Activated naive CD8-positive, alpha-beta T cell (primary cell): ENCODE results near the gene LY86.

ENCODE experiments used
- H3K27ac Mint-ChIP-seq: one replicate; pipeline ENCODE4 v1.8.0; 2021; ENCODE audit warnings: mixed read lengths
- H3K27me3 Mint-ChIP-seq: one replicate; pipeline ENCODE4 v1.8.0; 2021; ENCODE audit warnings: mixed read lengths
- H3K36me3 Mint-ChIP-seq: one replicate; pipeline ENCODE4 v1.8.0; 2021; ENCODE audit warnings: mixed read lengths
- H3K4me1 Mint-ChIP-seq: one replicate; pipeline ENCODE4 v1.8.0; 2021; ENCODE audit warnings: low read depth, mixed read lengths
- H3K4me3 Mint-ChIP-seq: one replicate; pipeline ENCODE4 v1.8.0; 2021; ENCODE audit warnings: mild to moderate bottlenecking, mixed read lengths
- H3K9me3 Mint-ChIP-seq: one replicate; pipeline ENCODE4 v1.8.0; 2021; ENCODE audit warnings: low read depth, mixed read lengths

The LY86 gene

GRCh38 chr6:6564154-6564553 is 24.4 kb upstream of the LY86 start:
- Mint-ChIP-seq H3K27ac (no peak overlapping the region), H3K9me3 (no peaks in the 10 kb centered on the region), H3K36me3 (peaks cover 7% of the 10 kb centered on the region), H3K27me3 (no peaks in the 10 kb centered on the region), H3K4me3 (no peak overlapping the region), H3K4me1 (peaks cover 24% of the 10 kb centered on the region)

- H3K4me3 Mint-ChIP-seq = no peak overlapping the region
- H3K27ac Mint-ChIP-seq = no peak overlapping the region
- H3K9me3 Mint-ChIP-seq = no peaks in the 10 kb centered on the region
- H3K36me3 Mint-ChIP-seq = peaks cover 7% of the 10 kb centered on the region
- peaks cover 19% of the 10 kb centered on the region for H3K4me1 Mint-ChIP-seq
- H3K27me3 Mint-ChIP-seq = no peaks in the 10 kb centered on the region
Observed at GRCh38 chr6:6565069-6565468, 23.5 kb upstream of the LY86 start.

- H3K27me3 Mint-ChIP-seq = no peaks in the 10 kb centered on the region
- no peak overlapping the region for H3K27ac Mint-ChIP-seq
- peaks cover 15% of the 10 kb centered on the region for H3K4me1 Mint-ChIP-seq
- no peaks in the 10 kb centered on the region for H3K9me3 Mint-ChIP-seq
- H3K36me3 Mint-ChIP-seq = peaks cover 7% of the 10 kb centered on the region
- no peak overlapping the region for H3K4me3 Mint-ChIP-seq
Observed at GRCh38 chr6:6565488-6565887, 23.0 kb upstream of the LY86 start.

GRCh38 chr6:6566766-6567165 is 21.8 kb upstream of the LY86 start:
- no peak overlapping the region for H3K27ac Mint-ChIP-seq
- peaks cover 11% of the 10 kb centered on the region for H3K36me3 Mint-ChIP-seq
- H3K4me1 Mint-ChIP-seq = peaks cover 17% of the 10 kb centered on the region
- no peaks in the 10 kb centered on the region for H3K9me3 Mint-ChIP-seq
- no peak overlapping the region for H3K4me3 Mint-ChIP-seq
- H3K27me3 Mint-ChIP-seq = no peaks in the 10 kb centered on the region

DNA sequence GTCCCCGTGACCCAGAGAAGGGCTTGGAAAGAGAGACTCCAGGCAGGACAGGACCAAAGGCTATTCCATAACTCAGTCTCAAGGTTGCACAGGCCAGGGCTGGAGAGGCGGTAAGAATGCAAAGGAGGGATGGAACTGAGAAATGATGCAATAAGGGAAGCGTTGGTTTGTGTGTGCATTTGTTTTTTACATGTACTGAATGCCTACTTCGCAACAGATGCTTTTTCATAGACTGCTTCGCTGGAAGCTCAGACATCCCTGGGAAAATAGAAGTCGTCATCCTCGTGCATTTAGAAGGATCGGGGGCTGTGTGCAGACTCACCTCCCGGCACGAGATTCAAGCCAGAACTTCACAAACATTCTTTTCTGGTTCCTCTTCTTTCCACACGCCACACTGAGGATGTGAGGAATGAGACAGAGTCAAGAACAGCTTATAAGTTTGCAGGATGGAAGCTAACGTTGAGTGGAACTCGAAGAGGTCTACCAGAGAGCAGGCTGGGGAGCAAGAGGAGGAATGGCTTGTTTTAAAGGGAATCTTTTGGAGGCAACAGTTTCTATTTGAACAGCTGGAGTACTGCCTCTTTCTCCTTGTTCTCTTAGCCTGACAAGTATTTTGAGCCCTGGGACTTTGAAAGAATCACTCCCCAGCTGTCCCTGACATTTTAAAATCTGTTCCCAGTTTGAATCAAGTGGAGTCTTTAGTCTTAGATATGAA is 19.3 kb upstream of the LY86 start:
- H3K27ac Mint-ChIP-seq = no peak overlapping the region
- H3K36me3 Mint-ChIP-seq = peaks cover 15% of the 10 kb centered on the region
- no peak overlapping the region for H3K4me3 Mint-ChIP-seq
- H3K9me3 Mint-ChIP-seq = peaks cover 11% of the 10 kb centered on the region
- peaks cover 4% of the 10 kb centered on the region for H3K4me1 Mint-ChIP-seq
- H3K27me3 Mint-ChIP-seq = no peaks in the 10 kb centered on the region

- no peaks in the 10 kb centered on the region for H3K27me3 Mint-ChIP-seq
Observed at GRCh38 chr6:6569811-6570164, 18.7 kb upstream of the LY86 start.

GRCh38 chr6:6570929-6571671 is 17.4 kb upstream of the LY86 start:
- H3K9me3 Mint-ChIP-seq = peaks cover 15% of the 10 kb centered on the region
- no peak overlapping the region for H3K27ac Mint-ChIP-seq

More at GRCh38 chr6:6569811-6570164, 18.7 kb upstream of the LY86 start:
- Mint-ChIP-seq H3K4me3 (no peak overlapping the region), H3K36me3 (peaks cover 17% of the 10 kb centered on the region), H3K27ac (no peak overlapping the region), H3K4me1 (peaks cover 1% of the 10 kb centered on the region), H3K9me3 (peaks cover 15% of the 10 kb centered on the region)

DNA sequence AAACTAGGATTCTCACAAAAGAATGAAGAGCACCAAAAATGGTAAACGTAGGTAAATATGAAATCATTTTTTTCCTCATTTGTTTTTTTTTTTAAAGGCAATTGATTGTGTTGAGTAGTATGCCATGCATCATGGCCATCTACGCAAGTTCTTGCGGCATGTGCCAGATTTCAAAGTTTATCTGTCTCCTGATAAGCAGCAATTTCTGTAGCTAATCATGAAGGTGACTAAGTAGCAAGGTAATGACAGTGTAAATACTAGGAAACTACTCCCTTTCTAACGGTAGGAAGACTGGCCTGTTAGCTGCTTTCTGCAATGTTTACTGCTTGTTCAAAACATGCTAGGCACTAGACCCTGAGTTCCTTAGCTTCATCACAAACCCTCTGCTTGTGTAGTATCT is 13.4 kb upstream of the LY86 start:
- H3K27me3 Mint-ChIP-seq = no peaks in the 10 kb centered on the region
- H3K36me3 Mint-ChIP-seq = peaks cover 18% of the 10 kb centered on the region
- no peak overlapping the region for H3K4me3 Mint-ChIP-seq
- H3K9me3 Mint-ChIP-seq = peaks cover 15% of the 10 kb centered on the region
- H3K4me1 Mint-ChIP-seq = peaks cover 8% of the 10 kb centered on the region
- H3K27ac Mint-ChIP-seq = no peak overlapping the region

More at GRCh38 chr6:6570929-6571671, 17.4 kb upstream of the LY86 start:
- Mint-ChIP-seq H3K4me3 (no peak overlapping the region), H3K27me3 (no peaks in the 10 kb centered on the region), H3K4me1 (peaks cover 1% of the 10 kb centered on the region), H3K36me3 (peaks cover 17% of the 10 kb centered on the region)

- H3K27ac Mint-ChIP-seq = no peak overlapping the region
- no peaks in the 10 kb centered on the region for H3K27me3 Mint-ChIP-seq
- H3K4me1 Mint-ChIP-seq = peaks cover 18% of the 10 kb centered on the region
- H3K9me3 Mint-ChIP-seq = peaks cover 15% of the 10 kb centered on the region
- peaks cover 16% of the 10 kb centered on the region for H3K36me3 Mint-ChIP-seq
- H3K4me3 Mint-ChIP-seq = no peak overlapping the region
Observed at GRCh38 chr6:6577735-6578134, 10.8 kb upstream of the LY86 start.

DNA sequence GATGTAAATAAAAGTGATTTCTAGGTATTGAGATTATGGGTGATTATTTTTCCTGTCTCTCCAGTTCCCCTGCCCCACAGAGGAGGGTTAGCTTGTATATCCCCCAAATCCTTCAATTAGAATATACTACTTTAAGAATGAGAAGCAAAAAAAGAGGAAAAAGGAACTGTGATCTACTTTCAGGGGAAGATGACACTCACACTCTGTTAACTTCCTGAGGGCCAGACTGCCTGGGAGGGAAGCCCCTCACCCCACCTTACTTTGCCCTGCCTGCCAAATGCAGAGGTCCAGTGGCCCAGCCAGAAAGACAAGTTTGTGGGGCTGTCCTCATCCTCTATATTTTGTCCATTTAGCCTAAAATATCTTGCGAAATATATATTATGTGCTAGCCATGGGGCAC is 9.2 kb upstream of the LY86 start:
- Mint-ChIP-seq H3K27ac (peak overlapping the region; percentile 5), H3K36me3 (peaks cover 5% of the 10 kb centered on the region), H3K4me3 (no peak overlapping the region), H3K27me3 (no peaks in the 10 kb centered on the region), H3K9me3 (peaks cover 4% of the 10 kb centered on the region), H3K4me1 (peaks cover 27% of the 10 kb centered on the region)

DNA sequence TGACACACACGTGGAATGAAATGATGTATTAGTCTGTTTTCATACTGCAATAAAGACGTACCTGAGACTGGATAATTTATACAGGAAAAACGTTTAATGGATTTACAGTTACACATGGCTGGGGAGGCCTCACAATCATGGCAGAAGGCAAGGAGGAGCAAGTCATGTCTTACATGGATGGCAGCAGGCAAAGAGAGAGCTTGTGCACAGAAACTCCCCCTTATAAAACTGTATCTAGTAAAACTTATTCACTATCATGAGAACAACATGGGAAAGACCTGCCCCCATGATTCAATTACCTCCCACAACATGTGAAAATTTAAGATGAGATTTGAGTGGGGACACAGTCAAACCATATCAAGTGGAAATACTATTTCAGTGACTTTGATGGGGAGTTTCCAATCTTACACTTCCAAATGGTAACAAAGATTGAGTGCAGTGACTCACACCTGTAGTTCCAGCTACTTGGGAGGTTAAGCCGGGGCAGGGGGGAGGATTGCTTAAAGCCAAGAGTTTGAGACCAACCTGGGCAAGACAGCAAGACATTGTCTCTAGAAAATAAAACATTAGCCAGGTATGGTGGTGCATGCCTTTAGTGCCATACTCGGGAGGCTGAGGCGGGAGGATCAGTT is 8.2 kb upstream of the LY86 start:
- Mint-ChIP-seq H3K9me3 (no peaks in the 10 kb centered on the region), H3K36me3 (peaks cover 3% of the 10 kb centered on the region), H3K4me3 (no peak overlapping the region), H3K4me1 (peaks cover 35% of the 10 kb centered on the region), H3K27me3 (no peaks in the 10 kb centered on the region), H3K27ac (peak overlapping the region; percentile 70)

DNA sequence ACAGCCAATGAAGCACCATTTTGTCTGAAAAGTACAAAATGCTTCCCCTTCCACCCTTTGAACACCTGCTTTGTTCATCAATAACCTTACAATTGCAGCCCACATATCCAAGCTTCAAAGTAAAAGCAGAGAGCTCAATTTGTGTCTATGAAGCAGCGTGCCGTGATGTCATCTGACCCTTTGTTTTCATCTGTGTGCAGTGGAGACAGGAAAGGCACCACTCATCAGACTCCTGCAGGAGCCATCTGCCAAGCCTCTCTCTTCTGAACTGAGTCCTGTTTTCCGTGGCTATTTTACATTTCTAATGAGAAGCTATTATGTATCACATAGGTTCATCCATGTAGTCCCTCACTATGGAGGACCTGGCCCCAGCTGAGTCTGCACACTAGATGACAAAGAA is 7.5 kb upstream of the LY86 start:
- H3K36me3 Mint-ChIP-seq = peaks cover 3% of the 10 kb centered on the region
- peak overlapping the region; percentile 70 for H3K27ac Mint-ChIP-seq
- no peak overlapping the region for H3K4me3 Mint-ChIP-seq
- H3K9me3 Mint-ChIP-seq = no peaks in the 10 kb centered on the region
- peaks cover 35% of the 10 kb centered on the region for H3K4me1 Mint-ChIP-seq
- no peaks in the 10 kb centered on the region for H3K27me3 Mint-ChIP-seq

DNA sequence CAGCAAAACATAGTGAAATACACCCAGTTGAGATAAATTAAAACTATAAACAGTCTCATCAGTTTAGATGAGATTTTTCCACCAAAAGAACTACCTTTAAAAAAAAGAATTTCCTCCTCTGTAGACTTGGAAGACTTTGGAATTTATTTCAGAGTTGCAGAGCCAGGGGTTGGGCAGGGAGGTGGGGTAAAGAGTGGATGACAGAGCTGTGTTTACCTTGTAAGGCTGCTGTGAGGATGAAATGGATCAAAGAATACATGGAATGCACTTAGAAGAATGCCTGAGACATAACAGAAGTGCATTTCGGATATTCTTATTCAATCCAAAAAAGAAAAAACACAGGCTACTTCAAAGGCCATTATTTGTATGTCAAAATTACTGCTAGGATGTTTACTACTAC is 6.4 kb upstream of the LY86 start:
- H3K4me1 Mint-ChIP-seq = peaks cover 44% of the 10 kb centered on the region
- no peak overlapping the region for H3K4me3 Mint-ChIP-seq
- H3K36me3 Mint-ChIP-seq = peaks cover 3% of the 10 kb centered on the region
- H3K27ac Mint-ChIP-seq = no peak overlapping the region
- H3K9me3 Mint-ChIP-seq = no peaks in the 10 kb centered on the region
- H3K27me3 Mint-ChIP-seq = no peaks in the 10 kb centered on the region

DNA sequence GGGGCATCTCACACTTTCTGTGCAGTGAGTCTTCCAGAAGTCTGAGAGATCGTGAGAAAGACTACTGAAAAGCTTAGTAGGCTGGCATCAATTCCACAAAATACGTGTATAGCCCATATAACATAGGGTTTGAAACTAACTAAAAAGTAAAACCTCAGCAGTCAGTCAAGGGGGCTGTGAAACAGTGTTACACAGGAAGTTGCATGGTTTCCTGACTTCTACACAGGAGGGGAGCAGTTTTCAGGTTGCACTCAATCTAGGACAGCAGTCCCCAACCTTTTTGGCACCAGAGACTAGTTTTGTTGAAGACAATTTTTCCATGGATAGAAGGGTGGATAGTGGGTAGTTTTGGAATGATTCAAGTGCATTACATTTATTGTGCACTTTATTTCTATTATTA is 4.7 kb upstream of the LY86 start:
- H3K27ac Mint-ChIP-seq = peak overlapping the region; percentile 36
- H3K4me1 Mint-ChIP-seq = peaks cover 59% of the 10 kb centered on the region

DNA sequence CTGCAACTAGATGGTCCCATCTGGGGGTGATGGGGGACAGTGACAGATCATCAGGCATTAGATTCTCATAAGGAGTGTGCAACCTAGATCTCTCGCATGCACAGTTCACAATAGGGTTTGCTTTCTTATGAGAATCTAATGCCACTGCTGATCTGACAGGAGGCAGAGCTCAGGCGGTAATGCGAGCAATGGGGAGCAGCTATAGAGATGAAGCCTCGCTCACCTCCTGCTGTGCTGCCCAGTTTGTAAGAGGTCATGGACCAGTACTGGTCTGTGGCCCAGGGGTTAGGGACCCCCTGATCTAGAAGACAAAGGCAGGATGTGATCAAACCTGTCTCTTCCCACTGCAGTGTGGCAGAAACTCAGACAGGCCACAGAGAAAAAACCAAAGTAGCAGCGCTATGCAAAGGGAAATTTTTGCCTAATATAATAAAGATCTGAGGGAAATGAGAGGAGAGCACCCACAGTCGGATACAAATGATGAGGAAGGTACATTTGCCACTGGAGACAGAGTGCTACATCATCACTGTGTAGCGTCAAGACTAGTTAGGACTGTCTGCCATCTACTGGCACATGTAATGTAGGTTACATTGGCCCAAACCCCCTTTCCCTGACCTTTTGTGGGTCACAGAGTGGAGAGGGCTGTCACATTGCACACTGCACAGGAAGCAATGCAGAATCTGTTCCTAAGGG is 4.1 kb upstream of the LY86 start:
- peaks cover 65% of the 10 kb centered on the region for H3K4me1 Mint-ChIP-seq
- H3K36me3 Mint-ChIP-seq = peaks cover 3% of the 10 kb centered on the region
- H3K9me3 Mint-ChIP-seq = no peaks in the 10 kb centered on the region
- peak overlapping the region; percentile 7 for H3K4me3 Mint-ChIP-seq
- H3K27ac Mint-ChIP-seq = peak overlapping the region; percentile 61
- H3K27me3 Mint-ChIP-seq = no peaks in the 10 kb centered on the region

More for the DNA sequence above, 4.7 kb upstream of the LY86 start:
- no peaks in the 10 kb centered on the region for H3K27me3 Mint-ChIP-seq
- peaks cover 3% of the 10 kb centered on the region for H3K36me3 Mint-ChIP-seq
- no peaks in the 10 kb centered on the region for H3K9me3 Mint-ChIP-seq
- H3K4me3 Mint-ChIP-seq = peak overlapping the region; percentile 3
